GM23338 (cell line): ENCODE measurements around the gene PAGR1.

Source experiments
- EZH2 ChIP-seq: fragments of 200-600 bp; sonication (generic); IDR thresholded peaks from one replicate; pipeline ENCODE4 v1.8.0; 2017; ENCODE audit warnings: antibody characterized with exemption, mild to moderate bottlenecking, low read depth; ENCODE audit not compliant: unreplicated experiment
- EZH2phosphoT487 ChIP-seq: fragments of 200-600 bp; sonication (generic); IDR thresholded peaks from one replicate; pipeline ENCODE4 v1.8.1; 2018; ENCODE audit warnings: antibody characterized with exemption; ENCODE audit not compliant: unreplicated experiment
- NANOG ChIP-seq: IDR thresholded peaks from 2 replicates; pipeline ENCODE4 v1.6.1; 2016; ENCODE audit warnings: antibody characterized with exemption, borderline replicate concordance
- POLR2AphosphoS5 ChIP-seq: IDR thresholded peaks from 2 replicates; pipeline ENCODE4 v1.6.1; 2016; ENCODE audit warnings: antibody characterized with exemption, low read depth
- ZNF114 ChIP-seq: fragments of 250-450 bp; sonication (Bioruptor Pico); IDR thresholded peaks from 2 replicates; pipeline ENCODE4 v1.5.0; 2020; ENCODE audit warnings: mild to moderate bottlenecking, moderate library complexity
- TF ChIP-seq, protein P1 (sequence below), 2 experiments: fragments of 200-600 bp in 1 of 2; sonication (generic) in 1 of 2; conservative IDR thresholded peaks; 2 replicates each; pipeline versions ENCODE4 v1.5.1 to v1.6.1; 2016 to 2017; ENCODE audit warnings: antibody characterized with exemption in 2 of 2, low read depth in 2 of 2, mild to moderate bottlenecking in 2 of 2, moderate library complexity in 1 of 2
- TF ChIP-seq, protein P2 (sequence below): IDR thresholded peaks from one replicate; pipeline ENCODE4 v1.6.1; 2018; ENCODE audit warnings: antibody characterized with exemption; ENCODE audit not compliant: unreplicated experiment

GRCh38 chr16:29835926-29836325, 20.0 kb downstream of the PAGR1 start:
- TF ChIP-seq POLR2AphosphoS5, result no peak
- TF ChIP-seq, protein P1, sequence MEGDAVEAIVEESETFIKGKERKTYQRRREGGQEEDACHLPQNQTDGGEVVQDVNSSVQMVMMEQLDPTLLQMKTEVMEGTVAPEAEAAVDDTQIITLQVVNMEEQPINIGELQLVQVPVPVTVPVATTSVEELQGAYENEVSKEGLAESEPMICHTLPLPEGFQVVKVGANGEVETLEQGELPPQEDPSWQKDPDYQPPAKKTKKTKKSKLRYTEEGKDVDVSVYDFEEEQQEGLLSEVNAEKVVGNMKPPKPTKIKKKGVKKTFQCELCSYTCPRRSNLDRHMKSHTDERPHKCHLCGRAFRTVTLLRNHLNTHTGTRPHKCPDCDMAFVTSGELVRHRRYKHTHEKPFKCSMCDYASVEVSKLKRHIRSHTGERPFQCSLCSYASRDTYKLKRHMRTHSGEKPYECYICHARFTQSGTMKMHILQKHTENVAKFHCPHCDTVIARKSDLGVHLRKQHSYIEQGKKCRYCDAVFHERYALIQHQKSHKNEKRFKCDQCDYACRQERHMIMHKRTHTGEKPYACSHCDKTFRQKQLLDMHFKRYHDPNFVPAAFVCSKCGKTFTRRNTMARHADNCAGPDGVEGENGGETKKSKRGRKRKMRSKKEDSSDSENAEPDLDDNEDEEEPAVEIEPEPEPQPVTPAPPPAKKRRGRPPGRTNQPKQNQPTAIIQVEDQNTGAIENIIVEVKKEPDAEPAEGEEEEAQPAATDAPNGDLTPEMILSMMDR (conservative IDR thresholded peaks at IDR 0.05; ENCODE audit: low read depth in 2 of 2), result no peak
- no peak for TF ChIP-seq EZH2
- no peak for TF ChIP-seq EZH2phosphoT487
- TF ChIP-seq ZNF114 (CRISPR knock-in tag), result no peak
- TF ChIP-seq, protein P2, sequence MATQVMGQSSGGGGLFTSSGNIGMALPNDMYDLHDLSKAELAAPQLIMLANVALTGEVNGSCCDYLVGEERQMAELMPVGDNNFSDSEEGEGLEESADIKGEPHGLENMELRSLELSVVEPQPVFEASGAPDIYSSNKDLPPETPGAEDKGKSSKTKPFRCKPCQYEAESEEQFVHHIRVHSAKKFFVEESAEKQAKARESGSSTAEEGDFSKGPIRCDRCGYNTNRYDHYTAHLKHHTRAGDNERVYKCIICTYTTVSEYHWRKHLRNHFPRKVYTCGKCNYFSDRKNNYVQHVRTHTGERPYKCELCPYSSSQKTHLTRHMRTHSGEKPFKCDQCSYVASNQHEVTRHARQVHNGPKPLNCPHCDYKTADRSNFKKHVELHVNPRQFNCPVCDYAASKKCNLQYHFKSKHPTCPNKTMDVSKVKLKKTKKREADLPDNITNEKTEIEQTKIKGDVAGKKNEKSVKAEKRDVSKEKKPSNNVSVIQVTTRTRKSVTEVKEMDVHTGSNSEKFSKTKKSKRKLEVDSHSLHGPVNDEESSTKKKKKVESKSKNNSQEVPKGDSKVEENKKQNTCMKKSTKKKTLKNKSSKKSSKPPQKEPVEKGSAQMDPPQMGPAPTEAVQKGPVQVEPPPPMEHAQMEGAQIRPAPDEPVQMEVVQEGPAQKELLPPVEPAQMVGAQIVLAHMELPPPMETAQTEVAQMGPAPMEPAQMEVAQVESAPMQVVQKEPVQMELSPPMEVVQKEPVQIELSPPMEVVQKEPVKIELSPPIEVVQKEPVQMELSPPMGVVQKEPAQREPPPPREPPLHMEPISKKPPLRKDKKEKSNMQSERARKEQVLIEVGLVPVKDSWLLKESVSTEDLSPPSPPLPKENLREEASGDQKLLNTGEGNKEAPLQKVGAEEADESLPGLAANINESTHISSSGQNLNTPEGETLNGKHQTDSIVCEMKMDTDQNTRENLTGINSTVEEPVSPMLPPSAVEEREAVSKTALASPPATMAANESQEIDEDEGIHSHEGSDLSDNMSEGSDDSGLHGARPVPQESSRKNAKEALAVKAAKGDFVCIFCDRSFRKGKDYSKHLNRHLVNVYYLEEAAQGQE, result no peak
- TF ChIP-seq NANOG, result no peak
